HCT116 (cell line): ENCODE data around the gene RC3H2. TPM values are rescaled to one million over a fixed set of nuclear protein-coding genes. Genes with fewer than 3 reads are reported as not detected.

Source experiments
- ATAC-seq: fragments of 200-7000 bp; cut with Tn5 transposase; 2 replicates; pipeline ENCODE4 v1.9.1; 2020; ENCODE audit warnings: mild to moderate bottlenecking, moderate library complexity
- BruUV-seq: library from RNA; stranded (reverse); fragments of 400-500 nt; replicated peaks from 2 replicates; lab custom pipeline; 2021; lab: Mats Ljungman, UMichigan
- CTCF ChIA-PET: fragments of 300-600 bp; sonication (Branson Sonifier 250); formaldehyde crosslinking; loops from one replicate; lab custom pipeline; 2021; ENCODE audit warnings: antibody characterized with exemption; lab: Charles Lee
- POLR2A ChIA-PET: fragments of 300-600, 350-600 bp; sonication (Branson Sonifier 250); formaldehyde crosslinking; loops from one replicate; lab custom pipeline; 2021; ENCODE audit warnings: antibody characterized with exemption; lab: Charles Lee
- RAD21 ChIA-PET, 2 experiments: fragments of 300-600 bp; sonication (Branson Sonifier 250); formaldehyde crosslinking; loops; one replicate each; lab custom pipeline; 2023; ENCODE audit warnings: low total read pairs in 2 of 2; ENCODE audit not compliant: uncharacterized antibody in 2 of 2, unreplicated experiment in 2 of 2, low non-redundant PET in 1 of 2; lab: Charles Lee
- DNase-seq: peaks from one replicate; pipeline ENCODE4 v3.0.0-alpha.2; 2010; ENCODE audit warnings: low read depth, low spot score
- H2AFZ ChIP-seq: fragments of 200-600 bp; shearing (Covaris generic), sonication (generic); 2 replicates; pipeline ENCODE4 v1.6.1; 2017; ENCODE audit warnings: low read depth, mixed run types, mixed read lengths, antibody characterized with exemption, low read length; ENCODE audit not compliant: poor library complexity, severe bottlenecking
- H3K27ac ChIP-seq: 2 replicates; pipeline ENCODE4 v1.5.1; 2012; ENCODE audit warnings: low read depth, low read length
- H3K27me3 ChIP-seq: fragments of 200-600 bp; sonication (generic); 2 replicates; pipeline ENCODE4 v1.6.1; 2016; ENCODE audit warnings: mixed run types, low read length, mixed read lengths; ENCODE audit not compliant: insufficient read depth
- H3K36me3 ChIP-seq, 2 experiments: fragments of 200-500 bp in 1 of 2; fragments of 200-600 bp in 1 of 2; sonication (Bioruptor generic) in 1 of 2; sonication (generic) in 1 of 2; 2 replicates each; pipeline versions ENCODE4 v1.5.1 to v1.6.1; 2014 to 2016; ENCODE audit warnings: low read length in 2 of 2, inconsistent platforms in 1 of 2, mixed read lengths in 1 of 2, mixed run types in 1 of 2; ENCODE audit not compliant: insufficient read depth in 2 of 2, control insufficient read depth in 1 of 2
- H3K4me1 ChIP-seq, 2 experiments: fragments of 200-600 bp in 1 of 2; sonication (generic) in 1 of 2; 2 replicates each; pipeline versions ENCODE4 v1.5.1 to v1.6.1; 2012 to 2017; ENCODE audit warnings: low read length in 2 of 2, inconsistent platforms in 1 of 2, mild to moderate bottlenecking in 1 of 2, mixed read lengths in 1 of 2, mixed run types in 1 of 2, moderate library complexity in 1 of 2; ENCODE audit not compliant: insufficient read depth in 2 of 2, control insufficient read depth in 1 of 2
- H3K4me2 ChIP-seq: fragments of 200-600 bp; sonication (generic); 2 replicates; pipeline ENCODE4 v1.6.1; 2017; ENCODE audit warnings: mixed run types, low read length, mixed read lengths
- H3K4me3 ChIP-seq, 2 experiments: fragments of 200-600 bp in 1 of 2; sonication (generic) in 1 of 2; replicated peaks in 1 of 2; 2 replicates each; pipeline ENCODE4 v1.5.1; 2011 to 2016; ENCODE audit warnings: low read length in 2 of 2, control low read depth in 1 of 2, low read depth in 1 of 2, mild to moderate bottlenecking in 1 of 2, mixed read lengths in 1 of 2, mixed run types in 1 of 2
- H3K79me2 ChIP-seq: fragments of 200-600 bp; sonication (generic); 2 replicates; pipeline ENCODE4 v1.6.1; 2017; ENCODE audit warnings: mild to moderate bottlenecking, mixed run types, low read length, moderate library complexity, mixed read lengths; ENCODE audit not compliant: insufficient read depth
- H3K9ac ChIP-seq: fragments of 200-600 bp; sonication (generic); 2 replicates; pipeline ENCODE4 v1.6.1; 2016; ENCODE audit warnings: low read length, mixed read lengths
- H3K9me2 ChIP-seq: fragments of 200-600 bp; sonication (generic), shearing (Covaris generic); 2 replicates; pipeline ENCODE4 v1.6.1; 2017; ENCODE audit warnings: mixed run types, mild to moderate bottlenecking, moderate library complexity; ENCODE audit not compliant: insufficient read depth
- H3K9me3 ChIP-seq, 2 experiments: fragments of 200-500 bp in 1 of 2; fragments of 200-600 bp in 1 of 2; sonication (Bioruptor generic) in 1 of 2; sonication (generic) in 1 of 2; 2 replicates each; pipeline ENCODE4 v1.6.1; 2014 to 2017; ENCODE audit warnings: low read length in 2 of 2, mixed read lengths in 2 of 2, inconsistent platforms in 1 of 2, low read depth in 1 of 2, mild to moderate bottlenecking in 1 of 2, mixed run types in 1 of 2, moderate library complexity in 1 of 2; ENCODE audit not compliant: control insufficient read depth in 1 of 2, insufficient read depth in 1 of 2
- H4K20me1 ChIP-seq: fragments of 200-600 bp; sonication (generic), shearing (Covaris generic); 2 replicates; pipeline ENCODE4 v1.6.1; 2017; ENCODE audit warnings: mixed run types, mild to moderate bottlenecking, moderate library complexity; ENCODE audit not compliant: insufficient read depth
- CEBPB ChIP-seq: IDR thresholded peaks from 2 replicates; pipeline ENCODE4 v1.6.1; 2012; ENCODE audit warnings: low read depth
- EZH2 ChIP-seq: fragments of 200-600 bp; sonication (generic); IDR thresholded peaks from 2 replicates; pipeline ENCODE4 v1.6.1; 2017; ENCODE audit warnings: antibody characterized with exemption, mixed run types
- FOSL1 ChIP-seq: IDR thresholded peaks from 2 replicates; pipeline ENCODE4 v1.6.1; 2012; ENCODE audit warnings: low read depth
- RAD21 ChIP-seq: IDR thresholded peaks from 2 replicates; pipeline ENCODE4 v1.6.1; 2012; ENCODE audit warnings: low read depth, mild to moderate bottlenecking
- SIN3A ChIP-seq: IDR thresholded peaks from 2 replicates; pipeline ENCODE4 v1.6.1; 2012; ENCODE audit warnings: low read depth
- SP1 ChIP-seq: IDR thresholded peaks from 2 replicates; pipeline ENCODE4 v1.6.1; 2012; ENCODE audit warnings: low read depth
- SRF ChIP-seq: IDR thresholded peaks from 2 replicates; pipeline ENCODE4 v1.6.1; 2012; ENCODE audit warnings: low read depth
- TCF7L2 ChIP-seq: IDR thresholded peaks from 2 replicates; pipeline ENCODE4 v1.7.0; 2011; ENCODE audit warnings: borderline replicate concordance, inconsistent platforms; ENCODE audit not compliant: insufficient read depth, insufficient read length; ENCODE audit errors: extremely low read depth
- ZFX ChIP-seq: fragments of 450-650 bp; IDR thresholded peaks from 2 replicates; pipeline ENCODE4 v1.6.1; 2017
- ZNF274 ChIP-seq: fragments of 200-500 bp; sonication (Bioruptor generic); IDR thresholded peaks from 2 replicates; pipeline ENCODE4 v1.6.1; 2014; ENCODE audit warnings: mild to moderate bottlenecking, low read depth, low read length, inconsistent platforms
- intact Hi-C: fragments of 100-400 bp; cut with micrococcal nuclease; formaldehyde crosslinking; loops from 2 replicates; pipeline ENCODE4 v1.10.0; 2022
- total RNA-seq: library from RNA; stranded (reverse); gene quantifications from one replicate; pipeline ENCODE4 v1.2.1, GENCODE V29; 2021; ENCODE audit not compliant: unreplicated experiment
- TF ChIP-seq, protein P1 (sequence below), 3 experiments: fragments of 200-600 bp in 1 of 3; sonication (generic) in 1 of 3; IDR thresholded peaks in 2 of 3; conservative IDR thresholded peaks in 1 of 3; 2 replicates each; pipeline ENCODE4 v1.5.1; 2012 to 2017; ENCODE audit warnings: low read depth in 2 of 3, low read length in 2 of 3, antibody characterized with exemption in 1 of 3, borderline replicate concordance in 1 of 3, control low read depth in 1 of 3, mild to moderate bottlenecking in 1 of 3, mixed read lengths in 1 of 3, mixed run types in 1 of 3, moderate library complexity in 1 of 3; ENCODE audit not compliant: insufficient read depth in 1 of 3
- TF ChIP-seq, protein P2 (sequence below): IDR thresholded peaks from 2 replicates; pipeline ENCODE4 v1.6.1; 2012

Gene RC3H2
- total RNA-seq, 1 experiment from 2014 or later = 53.8 TPM

DNA sequence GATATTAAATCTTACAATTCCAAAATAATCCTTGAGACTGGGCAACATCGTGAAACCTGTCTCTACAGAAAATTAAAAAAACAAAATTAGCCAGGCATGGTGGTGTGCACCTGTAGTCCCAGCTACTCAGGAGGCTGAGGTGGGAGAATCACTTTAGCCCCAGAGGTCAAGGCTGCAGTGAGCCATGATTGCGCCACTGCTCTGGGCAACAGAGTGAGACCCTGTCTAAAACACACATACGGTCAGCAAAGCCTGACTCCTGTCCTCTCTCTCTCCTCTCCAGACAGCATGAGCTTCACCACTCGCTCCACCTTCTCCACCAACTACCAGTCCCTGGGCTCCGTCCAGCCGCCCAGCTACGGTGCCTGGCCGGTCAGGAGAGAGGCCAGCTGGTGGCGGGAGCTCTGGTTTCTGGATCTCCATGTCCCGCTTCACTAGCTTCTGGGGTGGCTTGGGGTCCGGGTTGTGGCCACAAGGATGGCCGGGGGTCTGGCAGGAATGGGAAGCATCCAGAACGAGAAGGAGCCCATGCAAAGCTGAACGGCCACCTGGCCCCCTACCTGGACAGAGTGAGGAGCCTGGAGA lies 67.8 kb downstream of the RC3H2 start (continued):
- TF ChIP-seq, protein P1, sequence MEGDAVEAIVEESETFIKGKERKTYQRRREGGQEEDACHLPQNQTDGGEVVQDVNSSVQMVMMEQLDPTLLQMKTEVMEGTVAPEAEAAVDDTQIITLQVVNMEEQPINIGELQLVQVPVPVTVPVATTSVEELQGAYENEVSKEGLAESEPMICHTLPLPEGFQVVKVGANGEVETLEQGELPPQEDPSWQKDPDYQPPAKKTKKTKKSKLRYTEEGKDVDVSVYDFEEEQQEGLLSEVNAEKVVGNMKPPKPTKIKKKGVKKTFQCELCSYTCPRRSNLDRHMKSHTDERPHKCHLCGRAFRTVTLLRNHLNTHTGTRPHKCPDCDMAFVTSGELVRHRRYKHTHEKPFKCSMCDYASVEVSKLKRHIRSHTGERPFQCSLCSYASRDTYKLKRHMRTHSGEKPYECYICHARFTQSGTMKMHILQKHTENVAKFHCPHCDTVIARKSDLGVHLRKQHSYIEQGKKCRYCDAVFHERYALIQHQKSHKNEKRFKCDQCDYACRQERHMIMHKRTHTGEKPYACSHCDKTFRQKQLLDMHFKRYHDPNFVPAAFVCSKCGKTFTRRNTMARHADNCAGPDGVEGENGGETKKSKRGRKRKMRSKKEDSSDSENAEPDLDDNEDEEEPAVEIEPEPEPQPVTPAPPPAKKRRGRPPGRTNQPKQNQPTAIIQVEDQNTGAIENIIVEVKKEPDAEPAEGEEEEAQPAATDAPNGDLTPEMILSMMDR (IDR thresholded peaks at IDR 0.05 in 2 of 3, conservative IDR thresholded peaks at IDR 0.05 in 1 of 3; ENCODE audit: borderline replicate concordance in 1 of 3, insufficient read depth in 1 of 3, low read depth in 2 of 3, low read length in 2 of 3) = no peak
- no peak for TF ChIP-seq ZNF274
- TF ChIP-seq, protein P2, sequence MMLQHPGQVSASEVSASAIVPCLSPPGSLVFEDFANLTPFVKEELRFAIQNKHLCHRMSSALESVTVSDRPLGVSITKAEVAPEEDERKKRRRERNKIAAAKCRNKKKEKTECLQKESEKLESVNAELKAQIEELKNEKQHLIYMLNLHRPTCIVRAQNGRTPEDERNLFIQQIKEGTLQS = no peak
- no peak for TF ChIP-seq EZH2
- no peak for TF ChIP-seq ZFX
- TF ChIP-seq CEBPB = no peak
- TF ChIP-seq SIN3A = no peak
- no peak for TF ChIP-seq TCF7L2
- no peak for TF ChIP-seq FOSL1

DNA sequence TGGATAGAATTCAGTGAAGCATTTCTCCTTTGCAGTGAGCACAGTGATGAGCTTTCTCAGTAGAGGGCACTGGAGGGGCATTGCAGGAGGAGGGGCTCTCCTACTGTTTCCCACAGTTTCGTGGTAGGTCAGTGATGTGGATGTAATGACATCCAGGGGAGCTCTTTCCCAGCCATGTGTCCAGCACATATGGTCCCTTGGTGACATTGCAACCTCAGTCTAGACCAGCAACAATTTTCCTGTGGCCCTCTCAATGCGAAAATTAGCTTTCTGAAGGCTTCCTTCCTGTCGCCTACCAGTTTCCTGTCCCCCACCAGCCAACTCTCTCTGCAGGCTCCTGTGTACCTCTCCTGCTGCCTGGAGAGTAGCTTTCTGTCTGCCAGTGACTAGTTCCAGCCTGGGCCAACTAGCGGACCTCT lies 69.8 kb downstream of the RC3H2 start:
- Histone ChIP-seq H3K4me1 (peaks cover 9 to 15% of the 10 kb centered on the region in 2 experiments; a peak in 3 of 4 replicates), H3K9me2 (no peaks in the 10 kb centered on the region), H3K27me3 (no peaks in the 10 kb centered on the region)
- POLR2A ChIA-PET = no interaction called here
- intact Hi-C loops = no loop called here
- no TSS peak for BruUV-seq
- ATAC-seq = peak; percentile 71
- RAD21 ChIA-PET = no interaction called here
- CTCF ChIA-PET = interaction anchor here (1.4 kb wide), 1 partner anchor 515 kb away, joined by 6 read pairs; no protein-coding TSS in a partner anchor
- TF ChIP-seq, protein P1 (IDR thresholded peaks at IDR 0.05 in 2 of 3, conservative IDR thresholded peaks at IDR 0.05 in 1 of 3; ENCODE audit: borderline replicate concordance in 1 of 3, insufficient read depth in 1 of 3, low read depth in 2 of 3, low read length in 2 of 3) = peak; percentile 18 to 26 (median 19); a peak in 2 of 6 replicates
- TF ChIP-seq EZH2 (no peak), SP1 (no peak), SRF (no peak), RAD21 (peak; percentile 35; the same call in 1 of the 2 replicates)
- TF ChIP-seq, all 23 proteins: peak for 2
- Histone ChIP-seq H3K9me3 (no peaks in the 10 kb centered on the region), H3K36me3 (no peaks in the 10 kb centered on the region), H2AFZ (peak overlapping the region; percentile 21), H3K4me2 (no peak overlapping the region), H3K9ac (no peak overlapping the region), H3K4me3 (no peak overlapping the region), H3K27ac (no peak overlapping the region), H4K20me1 (no peaks in the 10 kb centered on the region), H3K79me2 (no peaks in the 10 kb centered on the region)
- DNase-seq = no peak
